Ovary (tissue), 9 donors: Measurements from ENCODE around the gene PIAS3. TPM values are rescaled to one million over a fixed set of nuclear protein-coding genes. Genes with fewer than 3 reads are reported as not detected.
A peak's percentile ranks its signal among the peaks of the same experiment; 100 is the strongest.
"Not testable (repeated sequence)": the region's sequence is repeated elsewhere in the genome, so short reads cannot be mapped to it uniquely, and the experiment has no call there.

Experiments used
- DNase-seq, 5 donors: peaks; one replicate each; pipeline ENCODE4 v3.0.0-alpha.2; 2019 to 2020
- H3K27ac ChIP-seq, 2 donors: fragments of 200-600 bp; one replicate each; pipeline versions ENCODE4 v1.5.1 to v1.8.0; 2019 to 2022
- H3K27me3 ChIP-seq: fragments of 200-600 bp; one replicate; pipeline ENCODE4 v1.8.0; 2022
- H3K36me3 ChIP-seq: fragments of 200-600 bp; sonication (generic); one replicate; pipeline ENCODE4 v1.5.1; 2019
- H3K4me1 ChIP-seq: one replicate; pipeline ENCODE4 v1.8.1; 2013; ENCODE audit warnings: mild to moderate bottlenecking, moderate library complexity; ENCODE audit not compliant: insufficient read depth
- H3K4me3 ChIP-seq: fragments of 200-600 bp; sonication (generic); one replicate; pipeline ENCODE4 v1.5.1; 2017
- H3K9me3 ChIP-seq, 2 donors: fragments of 200-600 bp in 1 of 2; sonication (generic) in 1 of 2; one replicate each; pipeline versions ENCODE4 v1.5.1 to v1.8.1; 2013 to 2019; ENCODE audit warnings: mild to moderate bottlenecking in 1 of 2, moderate library complexity in 1 of 2
- EP300 ChIP-seq: sonication (generic); formaldehyde crosslinking; IDR thresholded peaks from one replicate; pipeline ENCODE4 v1.6.1; 2017; ENCODE audit warnings: antibody characterized with exemption
- POLR2A ChIP-seq: fragments of 450-650 bp; IDR thresholded peaks from one replicate; pipeline ENCODE4 v1.6.1; 2017; ENCODE audit warnings: antibody characterized with exemption, mild to moderate bottlenecking, moderate library complexity
- WGBS, 3 donors: extraction: QIAGEN DNeasy Blood & Tissue Kit in 1 of 3; methylation state at CpG; one replicate each; pipeline versions ENCODE4 v1.1.5 to v1.1.7; 2013 to 2017; 5-methylcytosine and 5-hydroxymethylcytosine counted together
- intact Hi-C, 4 donors: fragments of 100-400 bp; cut with DNase I; formaldehyde crosslinking; loops; one replicate each; pipeline versions ENCODE4 v1.11.0 to v1.15.1; 2022 to 2023
- polyA plus RNA-seq, 2 donors: library from polyadenylated mRNA; stranded (reverse); fragments of 200-250 nt in 1 of 2; fragments of 350-450 nt in 1 of 2; fragmentation: Illumina TruSeq in 1 of 2; extraction: RNeasy Lipid Tissue Mini Kit (QIAGEN cat#74804) in 1 of 2; gene quantifications; one replicate each; pipeline ENCODE4 v1.2.3, GENCODE V29; 2013 to 2014
- total RNA-seq, 7 donors: library from RNA; depleted of rRNA in 2 of 7; stranded (reverse); fragments of >200 nt in 2 of 7; fragmentation: NEBNext Ultra II Directional in 3 of 7; extraction: Animal tissue kit (Norgen Biotek cat#: 25700) in 3 of 7; gene quantifications; one replicate each; pipeline versions ENCODE4 v1.1.0 to v1.2.4, GENCODE V29; 2016 to 2023
- TF ChIP-seq, protein P1 (sequence below), 3 donors: fragments of 450-650 bp in 2 of 3; fragments of 200-600 bp in 1 of 3; IDR thresholded peaks; one replicate each; pipeline versions ENCODE4 v1.5.1 to v1.8.0; 2016 to 2022; ENCODE audit warnings: antibody characterized with exemption in 3 of 3, mild to moderate bottlenecking in 1 of 3
- donor health status: DM: no; HTN: no; CAD: no; lungs with moderate emphysema.
- donor health status: DM: no; HTN: no; CAD: no.
- donor health status: Bipolar disorder and iron deficiency.
- donor health status: DM: yes; HTN: yes; CAD: no.
- donor health status: DM: no; HTN: no; CAD: no.
- donor health status: DM: yes; HTN: yes; CAD: no.

Gene PIAS3
- total and polyA plus RNA-seq, 9 donors: 22.9 to 64.1 (median 39.5) TPM

DNA sequence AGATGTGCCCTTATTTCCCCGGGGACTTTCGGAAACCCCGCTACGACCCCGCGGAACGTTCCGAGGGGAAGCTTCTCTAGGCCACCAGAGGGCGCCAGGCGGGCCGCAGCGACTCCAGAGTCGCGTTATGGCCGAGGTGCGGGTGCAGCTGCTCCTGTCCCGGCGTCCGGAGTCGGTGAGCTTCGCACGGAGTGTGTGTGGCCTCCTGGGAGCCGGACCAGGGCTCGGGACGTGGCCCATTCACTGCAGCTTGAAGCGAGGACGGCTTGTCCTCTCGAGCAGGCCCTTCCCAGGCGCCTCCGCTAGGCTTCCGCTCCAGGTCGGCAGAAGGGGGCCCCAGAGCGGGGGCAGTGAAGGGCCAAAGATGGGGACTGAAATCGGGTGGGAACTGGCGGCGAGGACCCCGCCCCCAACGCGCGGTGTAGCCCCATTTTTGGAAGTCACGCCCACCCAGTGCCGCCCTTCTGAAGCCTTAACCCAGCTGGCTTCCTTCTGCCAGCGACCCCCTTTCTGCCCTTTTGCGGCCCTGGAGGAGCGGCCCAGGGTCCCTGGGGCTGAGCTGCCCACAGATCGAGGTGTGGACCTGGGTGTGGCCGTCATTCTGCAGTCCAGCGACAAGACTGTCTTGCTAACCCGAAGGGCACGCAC is 13.2 kb downstream of the PIAS3 start, which contains the start of gene NUDT17:
Gene NUDT17, plus strand, starts transcription at position 117 of the 648 bp plus-strand sequence. Its CDS starts 11 bp downstream, at position 128.
- no peak for TF ChIP-seq POLR2A
- TF ChIP-seq, protein P1, sequence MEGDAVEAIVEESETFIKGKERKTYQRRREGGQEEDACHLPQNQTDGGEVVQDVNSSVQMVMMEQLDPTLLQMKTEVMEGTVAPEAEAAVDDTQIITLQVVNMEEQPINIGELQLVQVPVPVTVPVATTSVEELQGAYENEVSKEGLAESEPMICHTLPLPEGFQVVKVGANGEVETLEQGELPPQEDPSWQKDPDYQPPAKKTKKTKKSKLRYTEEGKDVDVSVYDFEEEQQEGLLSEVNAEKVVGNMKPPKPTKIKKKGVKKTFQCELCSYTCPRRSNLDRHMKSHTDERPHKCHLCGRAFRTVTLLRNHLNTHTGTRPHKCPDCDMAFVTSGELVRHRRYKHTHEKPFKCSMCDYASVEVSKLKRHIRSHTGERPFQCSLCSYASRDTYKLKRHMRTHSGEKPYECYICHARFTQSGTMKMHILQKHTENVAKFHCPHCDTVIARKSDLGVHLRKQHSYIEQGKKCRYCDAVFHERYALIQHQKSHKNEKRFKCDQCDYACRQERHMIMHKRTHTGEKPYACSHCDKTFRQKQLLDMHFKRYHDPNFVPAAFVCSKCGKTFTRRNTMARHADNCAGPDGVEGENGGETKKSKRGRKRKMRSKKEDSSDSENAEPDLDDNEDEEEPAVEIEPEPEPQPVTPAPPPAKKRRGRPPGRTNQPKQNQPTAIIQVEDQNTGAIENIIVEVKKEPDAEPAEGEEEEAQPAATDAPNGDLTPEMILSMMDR (IDR thresholded peaks at IDR 0.05): peak; percentile 70 to 97 (median 88)
- no peak for TF ChIP-seq EP300
- Histone ChIP-seq H3K27ac (peak within 1 kb of the TSS; percentile 18 to 70), H3K4me1 (peaks cover 7% of the 10 kb centered on the region), H3K9me3 (no peaks in the 10 kb centered on the region), H3K27me3 (no peaks in the 10 kb centered on the region), H3K36me3 (no peaks in the 10 kb centered on the region), H3K4me3 (peak within 1 kb of the TSS; percentile 58)
- WGBS, 3 donors: 2 to 3% (median 2%) methylated on average over 44 to 50 of the region's 50 CpGs
- DNase-seq: peak; percentile 74 to 86 (median 81)
- intact Hi-C loops: loop anchor here in 3 of 4 donors (5.0 to 10.0 kb wide), 3 partner anchors 67 to 169 kb away; partner anchors contain the start of gene ITGA10 (in 1 of the 3)

DNA sequence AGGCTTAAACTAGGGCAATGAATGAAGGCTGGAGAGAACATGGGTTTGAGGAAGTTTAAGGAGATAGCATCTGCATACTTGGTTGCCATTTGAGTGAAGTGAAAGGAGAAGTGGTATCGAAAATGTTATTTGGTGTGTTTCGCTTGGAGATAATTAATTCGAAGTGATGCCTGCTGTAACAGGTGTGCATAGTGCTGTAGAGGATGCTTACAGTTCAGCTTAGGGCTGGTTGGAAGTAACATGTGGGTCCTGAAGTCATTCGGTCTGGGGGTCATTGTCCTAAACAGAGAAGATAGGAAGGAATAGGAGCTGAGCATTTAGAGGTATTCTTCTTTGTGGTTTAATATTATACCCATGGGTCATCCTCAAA is 13.8 kb downstream of the PIAS3 start:
- H3K4me3 ChIP-seq: peak overlapping the region; percentile 58
- intact Hi-C loops: loop anchor here in 3 of 4 donors (5.0 to 10.0 kb wide), 3 partner anchors 67 to 170 kb away; partner anchors contain the start of gene ITGA10 (in 1 of the 3)

DNA sequence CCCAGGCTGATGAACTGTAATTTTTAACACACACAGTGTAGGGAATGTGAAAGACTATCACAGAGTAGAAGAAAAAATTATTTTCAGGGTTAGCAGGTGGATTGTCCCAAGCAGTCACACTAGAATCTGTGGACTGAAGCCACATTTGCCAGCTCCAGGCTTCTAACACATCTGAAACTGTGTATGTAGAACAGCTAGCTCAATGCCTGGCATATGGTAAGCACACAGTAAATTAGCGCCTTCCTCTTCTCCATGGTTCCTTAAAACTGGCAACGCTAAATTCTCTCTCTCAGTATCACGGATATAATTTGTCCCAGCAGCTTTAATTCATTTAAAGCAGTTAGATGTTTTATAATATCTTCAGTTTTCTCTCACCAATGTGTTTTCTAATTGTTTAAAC is 15.8 kb downstream of the PIAS3 start:
- H3K9me3 ChIP-seq: no peaks in the 10 kb centered on the region
- peaks cover 7% of the 10 kb centered on the region for H3K4me1 ChIP-seq
- no peaks in the 10 kb centered on the region for H3K36me3 ChIP-seq
- DNase-seq: no peak
- intact Hi-C loops: loop anchor here in 2 of 4 donors (10.0 kb wide), 1 partner anchor 172 kb away; no protein-coding TSS in a partner anchor
- H3K27me3 ChIP-seq: no peaks in the 10 kb centered on the region
- TF ChIP-seq, protein P1 (IDR thresholded peaks at IDR 0.05): no peak
- no peak for TF ChIP-seq EP300
- TF ChIP-seq POLR2A: no peak
- no peak overlapping the region for H3K4me3 ChIP-seq
- H3K27ac ChIP-seq: no peak overlapping the region
- 88 to 92% (median 91%) methylated on average over 3 of the region's 3 CpGs for WGBS, 3 donors

More for the DNA sequence above, 13.8 kb downstream of the PIAS3 start:
- no peak for DNase-seq
- Histone ChIP-seq H3K9me3 (no peaks in the 10 kb centered on the region), H3K36me3 (no peaks in the 10 kb centered on the region), H3K27me3 (no peaks in the 10 kb centered on the region), H3K27ac (peak overlapping the region; percentile 18 to 70), H3K4me1 (peaks cover 7% of the 10 kb centered on the region)
- 6 to 20% (median 8%) methylated on average over 4 of the region's 4 CpGs for WGBS, 3 donors
- TF ChIP-seq EP300 (no peak), POLR2A (no peak)
- TF ChIP-seq, protein P1 (IDR thresholded peaks at IDR 0.05): no peak

DNA sequence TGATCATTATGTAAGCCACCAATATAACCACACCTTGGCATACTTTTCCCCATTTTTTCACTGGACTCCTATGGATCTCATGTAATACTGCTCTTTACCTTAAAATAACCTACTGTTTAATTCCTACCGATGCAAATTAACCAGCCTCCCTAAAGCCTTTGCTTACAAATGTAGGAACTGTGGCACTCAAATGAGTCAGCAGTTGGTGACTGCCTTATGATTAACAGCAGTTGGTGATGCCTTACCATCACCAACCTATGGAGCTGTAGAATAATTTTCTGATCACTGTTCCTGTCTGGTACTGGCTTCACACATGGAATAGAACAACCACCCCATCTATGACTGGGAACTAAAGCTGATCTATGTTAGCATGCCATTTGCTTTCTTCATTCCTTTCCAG is 21.2 kb downstream of the PIAS3 start:
- H3K9me3 ChIP-seq: no peaks in the 10 kb centered on the region
- H3K4me3 ChIP-seq: no peak overlapping the region
- no peak overlapping the region for H3K27ac ChIP-seq
- H3K27me3 ChIP-seq: no peaks in the 10 kb centered on the region
- WGBS, 3 donors: 95 to 96% (median 95%) methylated on average over 1 of the region's 1 CpG
- H3K4me1 ChIP-seq: no peaks in the 10 kb centered on the region
- no peak for TF ChIP-seq POLR2A
- TF ChIP-seq, protein P1 (IDR thresholded peaks at IDR 0.05): no peak
- no peak for TF ChIP-seq EP300
- intact Hi-C loops: no loop called here
- no peaks in the 10 kb centered on the region for H3K36me3 ChIP-seq
- no peak for DNase-seq

DNA sequence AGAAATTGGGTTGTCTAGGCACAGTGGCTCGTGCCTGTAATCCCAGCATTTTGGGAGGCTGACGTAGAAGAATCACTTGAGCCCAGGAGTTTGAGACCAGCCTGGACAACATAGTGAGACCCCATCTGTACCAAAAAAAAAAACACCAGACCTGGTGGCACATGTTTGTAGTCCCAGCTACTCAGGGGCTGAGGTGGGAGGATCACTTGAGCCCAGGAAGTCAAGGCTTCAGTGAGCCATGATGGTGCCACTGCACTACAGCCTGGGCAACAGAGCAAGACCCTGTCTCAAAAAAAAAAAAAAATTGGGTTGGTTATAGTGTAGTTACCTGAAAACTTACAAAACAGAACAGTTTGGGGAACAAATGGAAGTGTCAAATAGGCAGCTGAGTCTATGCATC is 28.1 kb downstream of the PIAS3 start:
- DNase-seq, H3K36me3 ChIP-seq, H3K27me3 ChIP-seq, H3K4me1 ChIP-seq, H3K9me3 ChIP-seq, H3K4me3 ChIP-seq, H3K27ac ChIP-seq, intact Hi-C loops: not testable (repeated sequence)
- WGBS, 3 donors: 91 to 98% (median 96%) methylated on average over 2 of the region's 2 CpGs
